CD14-positive monocyte (primary cell): Measurements from ENCODE around the gene SPRED3. TPM values are rescaled to one million over a fixed set of nuclear protein-coding genes. Genes with fewer than 3 reads are reported as not detected.

ENCODE experiments used
- DNase-seq, 3 donors: peaks; one replicate each; pipeline ENCODE4 v3.0.0-alpha.2; 2011 to 2022
- H2AFZ ChIP-seq: 2 replicates; pipeline ENCODE4 v1.6.0; 2012; ENCODE audit warnings: mild to moderate bottlenecking, low read depth, low read length, inconsistent platforms; ENCODE audit not compliant: insufficient read depth, poor library complexity, severe bottlenecking
- H3K27ac ChIP-seq, 2 donors: 1 replicate in 1 of 2; 2 replicates in 1 of 2; pipeline ENCODE4 v1.5.1; 2012 to 2013; ENCODE audit warnings: low read length in 2 of 2, control low read depth in 1 of 2, inconsistent platforms in 1 of 2, low read depth in 1 of 2, mild to moderate bottlenecking in 1 of 2
- H3K27me3 ChIP-seq, 2 donors: one replicate each; pipeline versions ENCODE4 v1.6.0 to v1.6.1; 2011 to 2013; ENCODE audit warnings: low read length in 2 of 2; ENCODE audit not compliant: control insufficient read depth in 2 of 2, insufficient read depth in 2 of 2
- H3K36me3 ChIP-seq, 2 donors: replicated peaks in 1 of 2; 1 replicate in 1 of 2; 2 replicates in 1 of 2; pipeline versions ENCODE4 v1.5.1 to v1.6.1; 2012 to 2013; ENCODE audit warnings: low read length in 2 of 2, control low read depth in 1 of 2, inconsistent platforms in 1 of 2, mild to moderate bottlenecking in 1 of 2; ENCODE audit not compliant: insufficient read depth in 2 of 2, control insufficient read depth in 1 of 2
- H3K4me1 ChIP-seq, 2 donors: 1 replicate in 1 of 2; 2 replicates in 1 of 2; pipeline versions ENCODE4 v1.5.1 to v1.6.1; 2012 to 2013; ENCODE audit warnings: low read length in 2 of 2, control low read depth in 1 of 2, inconsistent platforms in 1 of 2, mild to moderate bottlenecking in 1 of 2, moderate library complexity in 1 of 2; ENCODE audit not compliant: insufficient read depth in 2 of 2, control insufficient read depth in 1 of 2
- H3K4me2 ChIP-seq: replicated peaks from 2 replicates; pipeline ENCODE3; 2012; ENCODE audit warnings: low read length, moderate library complexity, mild to moderate bottlenecking; ENCODE audit not compliant: poor library complexity, severe bottlenecking; ENCODE audit errors: extremely low read depth
- H3K4me3 ChIP-seq, 3 experiments: fragments of 200-600 bp in 1 of 3; sonication (generic) in 1 of 3; replicated peaks in 1 of 3; 1 replicate in 2 of 3; 2 replicates in 1 of 3; pipeline ENCODE4 v1.5.1; 2011 to 2013; ENCODE audit warnings: low read length in 3 of 3, mild to moderate bottlenecking in 3 of 3, control low read depth in 2 of 3, low read depth in 2 of 3, inconsistent platforms in 1 of 3, moderate library complexity in 1 of 3
- H3K79me2 ChIP-seq: 2 replicates; pipeline ENCODE4 v1.6.0; 2012; ENCODE audit warnings: mild to moderate bottlenecking, control low read depth, inconsistent platforms, low read length, moderate library complexity; ENCODE audit not compliant: insufficient read depth
- H3K9ac ChIP-seq: 2 replicates; pipeline ENCODE4 v1.6.0; 2017; ENCODE audit warnings: low read length, mild to moderate bottlenecking; ENCODE audit not compliant: insufficient read depth, poor library complexity, severe bottlenecking
- H3K9me3 ChIP-seq, 2 donors: replicated peaks in 1 of 2; 1 replicate in 1 of 2; 2 replicates in 1 of 2; pipeline versions ENCODE4 v1.5.1 to v1.6.1; 2012 to 2013; ENCODE audit warnings: low read length in 2 of 2, control low read depth in 1 of 2; ENCODE audit not compliant: control insufficient read depth in 1 of 2, insufficient read depth in 1 of 2
- H4K20me1 ChIP-seq: 2 replicates; pipeline ENCODE4 v1.6.0; 2012; ENCODE audit warnings: mild to moderate bottlenecking, low read length, control low read depth, moderate library complexity; ENCODE audit not compliant: insufficient read depth
- H3K27ac Mint-ChIP-seq, 7 donors: one replicate each; pipeline ENCODE4 v1.8.0; 2020; ENCODE audit warnings: mild to moderate bottlenecking in 7 of 7, mixed read lengths in 7 of 7, moderate library complexity in 6 of 7, inconsistent platforms in 2 of 7
- H3K27me3 Mint-ChIP-seq, 3 donors: one replicate each; pipeline ENCODE4 v1.8.0; 2021 to 2022; ENCODE audit warnings: low read depth in 3 of 3, mild to moderate bottlenecking in 3 of 3, mixed read lengths in 3 of 3, moderate library complexity in 3 of 3, inconsistent platforms in 1 of 3
- H3K36me3 Mint-ChIP-seq, 2 donors: one replicate each; pipeline ENCODE4 v1.8.0; 2020; ENCODE audit warnings: mixed read lengths in 2 of 2, inconsistent platforms in 1 of 2, mild to moderate bottlenecking in 1 of 2
- H3K4me1 Mint-ChIP-seq: one replicate; pipeline ENCODE4 v1.8.0; 2020; ENCODE audit warnings: mild to moderate bottlenecking, mixed read lengths
- H3K4me3 Mint-ChIP-seq, 2 donors: one replicate each; pipeline ENCODE4 v1.8.0; 2020; ENCODE audit warnings: mild to moderate bottlenecking in 2 of 2, mixed read lengths in 2 of 2, moderate library complexity in 1 of 2
- H3K9me3 Mint-ChIP-seq, 7 donors: one replicate each; pipeline ENCODE4 v1.8.0; 2020 to 2022; ENCODE audit warnings: mixed read lengths in 7 of 7, mild to moderate bottlenecking in 6 of 7, moderate library complexity in 6 of 7, inconsistent platforms in 2 of 7
- WGBS: methylation state at CpG from one replicate; pipeline ENCODE4 v1.1.5; 2013; ENCODE audit warnings: missing lambda C conversion rate; ENCODE audit not compliant: insufficient coverage; 5-methylcytosine and 5-hydroxymethylcytosine counted together
- intact Hi-C, 2 donors: fragments of 100-400 bp; cut with micrococcal nuclease; formaldehyde crosslinking; loops; one replicate each; pipeline versions ENCODE4 v1.15.0 to v1.15.1; 2023
- polyA plus RNA-seq, 3 donors: library from polyadenylated mRNA; depleted of rRNA in 1 of 3; unstranded in 2 of 3; stranded (reverse) in 1 of 3; fragments of 300-500 nt in 2 of 3; fragments of >200 nt in 1 of 3; fragmentation: Illumina TruSeq in 2 of 3; gene quantifications; 1 replicate in 2 of 3; 2 replicates in 1 of 3; pipeline ENCODE4 v1.2.3, GENCODE V29; 2012 to 2021
- TF ChIP-seq, protein P1 (sequence below): fragments of 200-600 bp; IDR thresholded peaks from one replicate; pipeline ENCODE4 v1.8.0; 2022; ENCODE audit warnings: antibody characterized with exemption, mild to moderate bottlenecking

SPRED3 gene
- polyA plus RNA-seq, 3 donors, result 0.33 TPM; not detected in 2

- Mint-ChIP-seq H3K4me1 (peaks cover 3% of the 10 kb centered on the region), H3K36me3 (no peaks in the 10 kb centered on the region), H3K27ac (peak overlapping the region in 2 of 7 donors; percentile 32 to 71), H3K9me3 (peaks cover 0 to 3% (median 0%) of the 10 kb centered on the region in 7 donors), H3K4me3 (no peak overlapping the region), H3K27me3 (peaks cover 2 to 10% (median 5%) of the 10 kb centered on the region in 3 donors)
- H3K27ac ChIP-seq, result no peak overlapping the region
- no peaks in the 10 kb centered on the region for H3K9me3 ChIP-seq
- no peaks in the 10 kb centered on the region for H3K27me3 ChIP-seq
- H3K9ac ChIP-seq, result no peak overlapping the region
- H2AFZ ChIP-seq, result peak overlapping the region; percentile 56
- intact Hi-C loops, result no loop called here
- H3K4me1 ChIP-seq, result no peaks in the 10 kb centered on the region
- H3K4me3 ChIP-seq, result no peak overlapping the region
- TF ChIP-seq, protein P1, sequence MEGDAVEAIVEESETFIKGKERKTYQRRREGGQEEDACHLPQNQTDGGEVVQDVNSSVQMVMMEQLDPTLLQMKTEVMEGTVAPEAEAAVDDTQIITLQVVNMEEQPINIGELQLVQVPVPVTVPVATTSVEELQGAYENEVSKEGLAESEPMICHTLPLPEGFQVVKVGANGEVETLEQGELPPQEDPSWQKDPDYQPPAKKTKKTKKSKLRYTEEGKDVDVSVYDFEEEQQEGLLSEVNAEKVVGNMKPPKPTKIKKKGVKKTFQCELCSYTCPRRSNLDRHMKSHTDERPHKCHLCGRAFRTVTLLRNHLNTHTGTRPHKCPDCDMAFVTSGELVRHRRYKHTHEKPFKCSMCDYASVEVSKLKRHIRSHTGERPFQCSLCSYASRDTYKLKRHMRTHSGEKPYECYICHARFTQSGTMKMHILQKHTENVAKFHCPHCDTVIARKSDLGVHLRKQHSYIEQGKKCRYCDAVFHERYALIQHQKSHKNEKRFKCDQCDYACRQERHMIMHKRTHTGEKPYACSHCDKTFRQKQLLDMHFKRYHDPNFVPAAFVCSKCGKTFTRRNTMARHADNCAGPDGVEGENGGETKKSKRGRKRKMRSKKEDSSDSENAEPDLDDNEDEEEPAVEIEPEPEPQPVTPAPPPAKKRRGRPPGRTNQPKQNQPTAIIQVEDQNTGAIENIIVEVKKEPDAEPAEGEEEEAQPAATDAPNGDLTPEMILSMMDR, result peak; percentile 10
- no peaks in the 10 kb centered on the region for H3K79me2 ChIP-seq
- 44% methylated on average over 6 of the region's 7 CpGs for WGBS
- no peak overlapping the region for H3K4me2 ChIP-seq
- H3K36me3 ChIP-seq, result no peaks in the 10 kb centered on the region
- H4K20me1 ChIP-seq, result no peaks in the 10 kb centered on the region
- peak in 1 of 3 donors; percentile 29 for DNase-seq
Observed at GRCh38 chr19:38441657-38442348, 53.3 kb downstream of the SPRED3 start.

- no peaks in the 10 kb centered on the region for H3K4me1 ChIP-seq
- H4K20me1 ChIP-seq, result no peaks in the 10 kb centered on the region
- no peak overlapping the region for H2AFZ ChIP-seq
- H3K79me2 ChIP-seq, result no peaks in the 10 kb centered on the region
- Mint-ChIP-seq H3K27ac (no peak overlapping the region), H3K27me3 (peaks cover 3 to 8% (median 5%) of the 10 kb centered on the region in 3 donors), H3K36me3 (no peaks in the 10 kb centered on the region), H3K9me3 (peaks cover 0 to 3% (median 0%) of the 10 kb centered on the region in 7 donors), H3K4me1 (peaks cover 3% of the 10 kb centered on the region), H3K4me3 (no peak overlapping the region)
- H3K27me3 ChIP-seq, result no peaks in the 10 kb centered on the region
- TF ChIP-seq, protein P1, result no peak
- no peaks in the 10 kb centered on the region for H3K9me3 ChIP-seq
- no peak overlapping the region for H3K4me3 ChIP-seq
- no peaks in the 10 kb centered on the region for H3K36me3 ChIP-seq
- no peak overlapping the region for H3K4me2 ChIP-seq
- H3K27ac ChIP-seq, result no peak overlapping the region
- no peak overlapping the region for H3K9ac ChIP-seq
- no peak for DNase-seq
- intact Hi-C loops, result no loop called here
- 98% methylated on average over 6 of the region's 9 CpGs for WGBS
Observed at GRCh38 chr19:38442736-38443135, 54.2 kb downstream of the SPRED3 start.
